CD4-positive, alpha-beta memory T cell (primary cell): ENCODE results near the gene ELOVL2. TPM values are rescaled to one million over a fixed set of nuclear protein-coding genes. Genes with fewer than 3 reads are reported as not detected.

ENCODE experiments used
- CTCF ChIA-PET: fragments of 350-600 bp; sonication (Branson Sonifier 250); formaldehyde crosslinking; loops from one replicate; lab custom pipeline; 2021; ENCODE audit warnings: inconsistent platforms; ENCODE audit not compliant: partially characterized antibody; lab: Charles Lee
- POLR2A ChIA-PET: fragments of 350-600 bp; sonication (Branson Sonifier 250); formaldehyde crosslinking; loops from one replicate; lab custom pipeline; 2021; ENCODE audit not compliant: partially characterized antibody; lab: Charles Lee
- DNase-seq, 5 donors: peaks; one replicate each; pipeline versions ENCODE4 v3.0.0 to v3.0.0-alpha.2; 2020 to 2022; ENCODE audit warnings: mixed read lengths in 1 of 5
- H3K27ac ChIP-seq: one replicate; pipeline ENCODE4 v1.7.0; 2013; ENCODE audit warnings: low read depth, low read length
- H3K27me3 ChIP-seq: 2 replicates; pipeline ENCODE4 v1.7.0; 2013; ENCODE audit warnings: mild to moderate bottlenecking, low read length, moderate library complexity; ENCODE audit not compliant: insufficient read depth
- H3K36me3 ChIP-seq: 2 replicates; pipeline ENCODE4 v1.7.0; 2013; ENCODE audit warnings: mild to moderate bottlenecking, low read length, moderate library complexity; ENCODE audit not compliant: insufficient read depth
- H3K4me1 ChIP-seq: 2 replicates; pipeline ENCODE4 v1.7.0; 2013; ENCODE audit warnings: mild to moderate bottlenecking, low read length, moderate library complexity; ENCODE audit not compliant: insufficient read depth
- H3K4me3 ChIP-seq, 2 donors: one replicate each; pipeline ENCODE4 v1.7.0; 2013; ENCODE audit warnings: low read length in 2 of 2, mild to moderate bottlenecking in 1 of 2
- H3K9me3 ChIP-seq, 2 donors: one replicate each; pipeline ENCODE4 v1.7.0; 2013; ENCODE audit warnings: low read length in 2 of 2, control low read depth in 1 of 2; ENCODE audit not compliant: control insufficient read depth in 1 of 2
- H3K27ac Mint-ChIP-seq, 7 donors: one replicate each; pipeline ENCODE4 v1.8.0; 2020 to 2021; ENCODE audit warnings: mixed read lengths in 7 of 7, mild to moderate bottlenecking in 6 of 7, inconsistent platforms in 3 of 7, moderate library complexity in 3 of 7
- H3K27me3 Mint-ChIP-seq, 2 donors: one replicate each; pipeline ENCODE4 v1.8.0; 2020 to 2021; ENCODE audit warnings: mixed read lengths in 2 of 2
- H3K36me3 Mint-ChIP-seq, 2 donors: one replicate each; pipeline ENCODE4 v1.8.0; 2020 to 2021; ENCODE audit warnings: mixed read lengths in 2 of 2, inconsistent platforms in 1 of 2, mild to moderate bottlenecking in 1 of 2
- H3K4me1 Mint-ChIP-seq, 4 donors: one replicate each; pipeline ENCODE4 v1.8.0; 2020 to 2021; ENCODE audit warnings: mixed read lengths in 4 of 4, mild to moderate bottlenecking in 1 of 4
- H3K4me3 Mint-ChIP-seq, 8 donors: one replicate each; pipeline ENCODE4 v1.8.0; 2020 to 2021; ENCODE audit warnings: mixed read lengths in 8 of 8, mild to moderate bottlenecking in 7 of 8, moderate library complexity in 6 of 8, inconsistent platforms in 3 of 8
- H3K9me3 Mint-ChIP-seq, 8 donors: one replicate each; pipeline ENCODE4 v1.8.0; 2020 to 2021; ENCODE audit warnings: mixed read lengths in 8 of 8, mild to moderate bottlenecking in 5 of 8, inconsistent platforms in 3 of 8, moderate library complexity in 1 of 8
- intact Hi-C: fragments of 100-400 bp; cut with micrococcal nuclease; formaldehyde crosslinking; loops from one replicate; pipeline ENCODE4 v1.15.1; 2023
- polyA plus RNA-seq, 2 donors: library from polyadenylated mRNA; unstranded; fragments of 300-500 nt; fragmentation: Illumina TruSeq; gene quantifications; one replicate each; pipeline ENCODE4 v1.2.3, GENCODE V29; 2021
- total RNA-seq, 2 experiments: library from RNA; stranded (reverse); gene quantifications; one replicate each; pipeline ENCODE4 v1.2.3, GENCODE V29; 2021

Gene ELOVL2
- total and polyA plus RNA-seq, 4 experiments from 2014 or later, result not detected

GRCh38 chr6:11012976-11013720 lies 31.0 kb downstream of the ELOVL2 start:
- no peaks in the 10 kb centered on the region for H3K9me3 ChIP-seq
- H3K27me3 ChIP-seq, result no peaks in the 10 kb centered on the region
- CTCF ChIA-PET, result no interaction called here

GRCh38 chr6:11012295-11012754 lies 31.8 kb downstream of the ELOVL2 start:
- ChIA-PET POLR2A (no interaction called here), CTCF (no interaction called here)
- Mint-ChIP-seq H3K36me3 (no peaks in the 10 kb centered on the region), H3K9me3 (no peaks in the 10 kb centered on the region), H3K27me3 (peaks cover 9 to 21% of the 10 kb centered on the region in 2 donors), H3K4me1 (no peaks in the 10 kb centered on the region), H3K27ac (no peak overlapping the region), H3K4me3 (no peak overlapping the region)
- DNase-seq, result no peak
- Histone ChIP-seq H3K27ac (no peak overlapping the region), H3K9me3 (no peaks in the 10 kb centered on the region), H3K36me3 (no peaks in the 10 kb centered on the region), H3K27me3 (no peaks in the 10 kb centered on the region), H3K4me3 (no peak overlapping the region), H3K4me1 (no peaks in the 10 kb centered on the region)
- intact Hi-C loops, result no loop called here

More at GRCh38 chr6:11012976-11013720, 31.0 kb downstream of the ELOVL2 start:
- Mint-ChIP-seq H3K4me1 (no peaks in the 10 kb centered on the region), H3K27ac (no peak overlapping the region), H3K9me3 (no peaks in the 10 kb centered on the region), H3K4me3 (no peak overlapping the region), H3K36me3 (no peaks in the 10 kb centered on the region), H3K27me3 (peaks cover 6 to 20% of the 10 kb centered on the region in 2 donors)
- POLR2A ChIA-PET, result no interaction called here
- H3K4me1 ChIP-seq, result no peaks in the 10 kb centered on the region
- DNase-seq, result no peak
- no peaks in the 10 kb centered on the region for H3K36me3 ChIP-seq
- no peak overlapping the region for H3K4me3 ChIP-seq
- intact Hi-C loops, result no loop called here
- no peak overlapping the region for H3K27ac ChIP-seq

- H3K36me3 ChIP-seq, result no peaks in the 10 kb centered on the region
- no peaks in the 10 kb centered on the region for H3K36me3 Mint-ChIP-seq
- ChIA-PET POLR2A (no interaction called here), CTCF (no interaction called here)
- intact Hi-C loops, result no loop called here
- H3K27ac ChIP-seq, result no peak overlapping the region
- DNase-seq, result no peak
- no peak overlapping the region for H3K4me3 ChIP-seq
- no peaks in the 10 kb centered on the region for H3K4me1 ChIP-seq
- H3K9me3 ChIP-seq, result no peaks in the 10 kb centered on the region
- no peak overlapping the region for H3K27ac Mint-ChIP-seq
- H3K27me3 ChIP-seq, result no peaks in the 10 kb centered on the region
- H3K4me1 Mint-ChIP-seq, result no peaks in the 10 kb centered on the region
- no peaks in the 10 kb centered on the region for H3K9me3 Mint-ChIP-seq
- H3K4me3 Mint-ChIP-seq, result no peak overlapping the region
- peaks cover 9 to 21% of the 10 kb centered on the region in 2 donors for H3K27me3 Mint-ChIP-seq
Observed at GRCh38 chr6:11011787-11012234, 32.3 kb downstream of the ELOVL2 start.

- Histone ChIP-seq H3K27me3 (no peaks in the 10 kb centered on the region), H3K4me3 (no peak overlapping the region), H3K27ac (no peak overlapping the region), H3K36me3 (no peaks in the 10 kb centered on the region), H3K9me3 (no peaks in the 10 kb centered on the region), H3K4me1 (no peaks in the 10 kb centered on the region)
- Mint-ChIP-seq H3K4me3 (no peak overlapping the region), H3K9me3 (no peaks in the 10 kb centered on the region), H3K27ac (no peak overlapping the region), H3K36me3 (no peaks in the 10 kb centered on the region), H3K27me3 (peaks cover 7 to 22% of the 10 kb centered on the region in 2 donors), H3K4me1 (no peaks in the 10 kb centered on the region)
- ChIA-PET CTCF (no interaction called here), POLR2A (no interaction called here)
- no peak for DNase-seq
- intact Hi-C loops, result no loop called here
Observed at GRCh38 chr6:11009353-11009752, 34.8 kb downstream of the ELOVL2 start.

GRCh38 chr6:11008821-11009220 lies 35.3 kb downstream of the ELOVL2 start:
- H3K36me3 Mint-ChIP-seq, result no peaks in the 10 kb centered on the region
- H3K4me3 Mint-ChIP-seq, result no peak overlapping the region
- peaks cover 7 to 22% of the 10 kb centered on the region in 2 donors for H3K27me3 Mint-ChIP-seq
- no peak overlapping the region for H3K27ac Mint-ChIP-seq
- intact Hi-C loops, result no loop called here
- Histone ChIP-seq H3K27me3 (no peaks in the 10 kb centered on the region), H3K9me3 (no peaks in the 10 kb centered on the region), H3K4me1 (no peaks in the 10 kb centered on the region), H3K27ac (no peak overlapping the region), H3K36me3 (no peaks in the 10 kb centered on the region), H3K4me3 (no peak overlapping the region)
- H3K4me1 Mint-ChIP-seq, result no peaks in the 10 kb centered on the region
- ChIA-PET CTCF (no interaction called here), POLR2A (no interaction called here)
- no peaks in the 10 kb centered on the region for H3K9me3 Mint-ChIP-seq
- DNase-seq, result no peak

- Mint-ChIP-seq H3K4me1 (no peaks in the 10 kb centered on the region), H3K27ac (no peak overlapping the region), H3K4me3 (peak overlapping the region in 1 of 8 donors; percentile 12), H3K27me3 (peaks cover 6 to 21% of the 10 kb centered on the region in 2 donors), H3K36me3 (no peaks in the 10 kb centered on the region), H3K9me3 (no peaks in the 10 kb centered on the region)
- DNase-seq, result no peak
- no peaks in the 10 kb centered on the region for H3K4me1 ChIP-seq
- no peaks in the 10 kb centered on the region for H3K9me3 ChIP-seq
- H3K27me3 ChIP-seq, result no peaks in the 10 kb centered on the region
- intact Hi-C loops, result no loop called here
- ChIA-PET CTCF (interaction anchor here (1.5 kb wide), 1 partner anchor 53 kb away, joined by 3 read pairs; no protein-coding TSS in a partner anchor), POLR2A (no interaction called here)
- no peak overlapping the region for H3K27ac ChIP-seq
- no peaks in the 10 kb centered on the region for H3K36me3 ChIP-seq
- H3K4me3 ChIP-seq, result no peak overlapping the region
Observed at GRCh38 chr6:11007715-11008608, 36.1 kb downstream of the ELOVL2 start.

- no peak overlapping the region for H3K4me3 Mint-ChIP-seq
- Histone ChIP-seq H3K36me3 (no peaks in the 10 kb centered on the region), H3K9me3 (no peaks in the 10 kb centered on the region), H3K4me1 (no peaks in the 10 kb centered on the region), H3K27me3 (no peaks in the 10 kb centered on the region), H3K4me3 (no peak overlapping the region), H3K27ac (no peak overlapping the region)
- H3K27me3 Mint-ChIP-seq, result peaks cover 6 to 21% of the 10 kb centered on the region in 2 donors
- H3K9me3 Mint-ChIP-seq, result no peaks in the 10 kb centered on the region
- H3K4me1 Mint-ChIP-seq, result no peaks in the 10 kb centered on the region
- CTCF ChIA-PET, result interaction anchor here (1.5 kb wide), 1 partner anchor 51 kb away, joined by 3 read pairs; no protein-coding TSS in a partner anchor
- H3K36me3 Mint-ChIP-seq, result no peaks in the 10 kb centered on the region
- no peak overlapping the region for H3K27ac Mint-ChIP-seq
- intact Hi-C loops, result no loop called here
- no peak for DNase-seq
- POLR2A ChIA-PET, result no interaction called here
Observed at GRCh38 chr6:11006061-11006460, 38.0 kb downstream of the ELOVL2 start.
